ENCODE data around the gene RNF175.

The RNF175 gene

DNA sequence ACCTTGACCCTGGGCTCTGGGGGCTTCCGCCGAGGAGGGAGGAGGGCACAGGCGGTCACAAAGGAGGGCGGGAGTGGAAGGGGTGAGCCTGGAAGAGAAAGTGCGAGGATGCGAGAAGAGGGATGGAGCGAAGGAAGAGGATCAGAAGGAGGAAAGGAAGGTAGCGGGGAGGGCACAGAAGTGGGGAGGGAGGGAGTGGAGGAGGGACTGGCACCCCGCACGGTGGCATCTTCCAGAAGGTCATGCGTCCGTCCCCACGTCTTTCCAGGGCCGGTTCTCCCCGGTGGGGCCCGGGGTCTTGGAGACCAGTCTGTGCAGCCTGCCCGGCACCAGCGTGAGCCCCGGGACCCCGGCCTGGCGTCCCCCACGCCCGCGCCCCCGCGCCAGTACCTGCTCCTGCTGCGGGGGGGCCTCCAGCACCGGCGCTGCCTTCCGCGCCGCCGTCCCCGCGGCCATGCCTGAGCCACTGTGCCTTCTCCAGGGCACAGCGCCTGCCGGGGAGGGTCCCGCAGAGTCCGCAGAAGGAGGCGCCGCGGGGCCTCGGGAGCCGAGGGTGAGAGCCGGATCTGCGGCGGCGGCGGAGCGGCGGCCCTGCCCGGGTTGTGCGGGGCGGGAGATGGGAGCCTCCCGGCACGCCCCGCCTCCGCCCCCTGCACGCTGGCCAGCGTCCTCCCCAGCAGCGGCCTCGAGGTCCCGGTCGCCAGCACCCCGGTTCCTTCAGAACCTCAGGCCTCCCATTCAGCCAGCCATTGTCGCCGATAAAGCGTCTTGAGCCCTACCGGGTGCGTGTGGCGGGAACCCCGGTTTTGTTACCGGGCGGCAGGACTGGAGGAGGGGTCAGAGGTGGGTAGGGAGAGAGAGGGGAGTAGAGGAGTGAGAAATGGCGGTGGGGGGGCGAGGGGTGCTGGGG is at the start of gene RNF175:
RNF175 (minus strand) TSS at position 618 of the 910 bp plus-strand sequence; CDS start at position 456, 162 bp downstream.
- DNase-seq (ENCODE audit: low read depth in 1 of 2, low spot score in 1 of 2), result no peak

DNA sequence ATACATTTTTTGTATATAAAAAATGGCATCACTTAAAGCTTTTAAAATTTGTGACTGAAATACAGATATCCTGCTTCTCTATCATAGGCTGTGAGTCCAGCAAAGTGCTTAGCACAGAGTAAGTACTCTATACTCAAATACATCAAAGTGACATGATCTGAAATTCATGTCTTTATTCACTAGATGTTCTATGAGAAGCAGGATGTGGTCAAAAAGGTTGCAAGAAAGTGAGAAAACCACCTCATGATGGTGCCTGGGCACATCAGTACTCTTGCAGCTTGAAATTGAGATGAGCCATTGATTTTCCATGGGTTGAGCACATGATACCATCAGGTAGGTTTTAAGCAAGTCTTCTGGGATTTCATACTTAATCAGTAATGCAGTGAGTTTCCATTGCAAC is 49.5 kb upstream of the RNF175 start:
- peak in 1 of 2 donors; percentile 46 for DNase-seq (ENCODE audit: low read depth in 1 of 2, low spot score in 1 of 2)

DNA sequence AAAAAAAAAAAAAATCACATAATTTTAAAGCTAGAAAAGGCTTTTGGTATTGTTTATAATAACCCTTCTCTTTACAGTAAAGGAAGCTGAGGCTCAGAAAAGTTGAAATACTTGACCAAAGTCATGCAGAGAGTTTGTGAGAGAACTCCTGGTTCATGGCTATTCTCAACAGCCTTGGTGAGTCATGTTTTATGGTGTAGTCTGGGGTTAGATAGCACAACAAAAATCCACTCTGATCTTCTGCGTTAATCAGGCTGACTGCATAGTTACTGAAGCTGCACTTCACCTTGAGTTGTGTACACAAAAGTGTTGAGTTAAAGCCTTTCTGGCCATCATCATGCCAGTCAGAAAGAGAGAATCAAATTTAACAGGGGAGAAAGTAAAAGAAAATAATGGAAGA is 48.4 kb upstream of the RNF175 start:
- no peak for DNase-seq (ENCODE audit: low read depth in 1 of 2, low spot score in 1 of 2)

DNA sequence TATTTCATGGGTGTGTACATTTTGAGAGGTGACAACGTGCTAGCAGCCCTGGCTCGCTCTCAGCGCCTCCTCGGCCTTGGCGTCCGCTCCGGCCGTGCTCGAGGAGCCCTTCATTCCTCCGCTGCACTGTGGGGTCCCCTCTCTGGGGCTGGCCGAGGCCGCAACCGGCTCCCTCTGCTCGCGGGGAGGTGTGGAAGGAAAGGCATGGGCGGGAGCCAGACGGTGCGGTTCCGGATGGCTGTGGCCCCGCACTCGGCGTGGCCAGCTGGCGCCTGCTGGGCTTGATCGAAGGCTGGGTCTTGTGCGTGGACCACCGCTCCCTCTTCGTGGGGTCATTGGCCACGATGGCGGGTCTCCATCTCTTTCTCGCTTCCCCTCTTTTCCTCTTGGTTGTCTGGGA is 46.2 kb upstream of the RNF175 start:
- DNase-seq (ENCODE audit: low read depth in 1 of 2, low spot score in 1 of 2), result no peak

DNA sequence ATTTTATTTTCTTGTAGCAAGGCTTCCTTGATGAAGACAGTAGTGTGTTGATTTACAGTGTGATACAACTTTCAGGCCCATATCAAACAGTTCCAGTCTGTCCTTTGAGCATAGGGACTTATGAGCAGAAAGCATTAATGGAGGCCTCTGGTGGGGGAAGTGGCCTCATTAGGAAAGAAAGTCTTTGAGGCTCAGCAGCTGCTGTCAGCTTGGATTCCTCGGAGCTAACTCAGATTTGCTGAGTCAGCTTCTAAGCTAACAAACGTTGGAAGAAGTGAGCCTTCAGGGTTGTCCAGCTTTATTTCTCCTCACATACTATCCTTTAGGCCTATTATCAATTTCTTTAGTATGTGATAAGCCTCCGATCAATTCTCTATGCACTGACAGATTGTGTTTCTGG is 44.9 kb upstream of the RNF175 start:
- DNase-seq (ENCODE audit: low read depth in 1 of 2, low spot score in 1 of 2), result no peak

DNA sequence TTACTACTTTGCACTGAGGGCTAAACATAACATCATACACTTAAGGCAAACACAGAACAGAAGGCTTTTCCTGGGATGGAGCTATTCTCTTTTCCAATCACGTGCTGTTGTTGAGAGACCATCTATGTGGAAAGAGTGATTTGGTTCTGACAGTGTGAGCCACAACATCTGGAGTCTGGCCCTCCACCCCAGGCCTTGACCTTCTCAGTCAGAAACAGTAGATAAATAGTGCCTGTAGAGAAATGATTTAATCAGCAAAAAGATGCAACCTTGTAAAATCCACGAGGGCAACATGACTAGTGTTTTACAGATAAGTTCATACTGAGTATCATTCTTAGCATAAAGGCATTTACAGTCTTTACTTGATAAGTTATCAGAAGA is 39.9 kb upstream of the RNF175 start:
- DNase-seq (ENCODE audit: low read depth in 1 of 2, low spot score in 1 of 2), result no peak

DNA sequence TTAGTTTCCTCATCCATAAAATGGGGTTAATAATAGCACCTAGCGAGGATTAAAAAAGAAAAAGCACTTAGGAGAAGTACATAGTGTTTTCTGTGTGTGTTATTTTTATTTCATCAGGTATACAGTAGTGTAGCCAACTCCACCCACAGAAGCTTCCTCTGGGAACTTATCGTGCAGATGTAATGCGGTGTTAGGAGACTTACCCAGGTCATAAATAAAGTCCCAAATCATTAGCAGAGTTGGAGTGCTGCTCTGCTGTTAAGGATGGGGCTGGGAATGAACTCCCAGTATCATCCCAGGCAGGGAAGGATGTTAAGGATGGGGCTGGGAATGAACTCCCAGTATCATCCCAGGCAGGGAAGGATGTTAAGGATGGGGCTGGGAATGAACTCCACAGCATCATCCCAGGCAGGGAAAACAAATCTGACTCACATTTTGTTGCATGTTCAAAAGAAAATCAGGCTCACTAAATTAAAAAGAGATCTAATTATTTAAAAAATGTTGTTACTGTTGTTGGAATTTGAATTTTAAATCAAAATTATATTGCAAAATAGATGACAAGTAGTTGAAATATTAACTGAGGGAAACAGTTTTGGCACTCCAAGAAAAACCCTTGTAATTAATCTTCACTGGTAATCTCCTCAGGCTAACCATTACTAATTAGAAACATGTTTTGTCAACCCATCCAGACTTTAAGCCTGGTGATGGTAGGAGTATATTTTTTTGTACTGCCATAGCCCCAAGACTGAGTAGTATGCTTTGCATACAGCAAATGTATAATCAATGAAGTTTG is 39.3 kb upstream of the RNF175 start:
- DNase-seq (ENCODE audit: low read depth in 1 of 2, low spot score in 1 of 2), result no peak

DNA sequence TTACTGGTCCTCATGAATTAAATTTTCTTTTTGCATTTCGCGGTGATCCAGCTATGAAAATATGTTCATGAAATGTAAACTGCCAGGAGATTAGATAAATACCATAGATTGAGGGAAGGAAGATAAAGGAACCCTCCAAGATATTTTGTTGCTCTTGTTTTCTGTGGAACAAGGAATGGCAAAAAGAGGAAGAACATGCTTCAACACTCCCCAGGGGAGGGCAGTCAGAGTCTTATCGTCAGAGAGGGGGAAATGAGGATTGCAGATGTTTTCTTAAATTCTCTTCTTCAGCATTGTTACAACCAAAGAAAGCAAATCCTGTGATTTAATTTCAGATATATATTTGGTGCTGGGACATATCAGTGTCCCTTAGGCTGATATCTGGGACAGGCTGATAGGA is 38.6 kb upstream of the RNF175 start:
- no peak for DNase-seq (ENCODE audit: low read depth in 1 of 2, low spot score in 1 of 2)

DNA sequence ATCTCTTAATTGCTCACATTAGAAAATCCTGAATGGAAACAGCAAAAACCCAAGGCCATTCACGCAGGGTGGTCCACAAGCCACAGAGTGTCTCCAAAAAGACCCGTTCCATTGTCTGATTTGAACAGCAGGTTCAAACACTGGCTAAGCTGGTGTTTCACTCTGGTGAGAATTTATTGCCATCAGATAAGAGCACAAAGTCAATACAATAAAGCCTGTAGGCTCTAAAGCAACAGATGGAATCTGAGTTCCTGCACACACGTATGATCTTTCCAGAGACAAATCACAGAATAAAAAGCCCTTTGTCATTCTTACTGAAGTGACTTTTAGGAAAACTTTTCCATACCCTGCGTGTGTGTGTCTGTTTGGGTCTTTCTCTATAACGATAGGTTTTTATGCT is 34.2 kb upstream of the RNF175 start:
- no peak for DNase-seq (ENCODE audit: low read depth in 1 of 2, low spot score in 1 of 2)

DNA sequence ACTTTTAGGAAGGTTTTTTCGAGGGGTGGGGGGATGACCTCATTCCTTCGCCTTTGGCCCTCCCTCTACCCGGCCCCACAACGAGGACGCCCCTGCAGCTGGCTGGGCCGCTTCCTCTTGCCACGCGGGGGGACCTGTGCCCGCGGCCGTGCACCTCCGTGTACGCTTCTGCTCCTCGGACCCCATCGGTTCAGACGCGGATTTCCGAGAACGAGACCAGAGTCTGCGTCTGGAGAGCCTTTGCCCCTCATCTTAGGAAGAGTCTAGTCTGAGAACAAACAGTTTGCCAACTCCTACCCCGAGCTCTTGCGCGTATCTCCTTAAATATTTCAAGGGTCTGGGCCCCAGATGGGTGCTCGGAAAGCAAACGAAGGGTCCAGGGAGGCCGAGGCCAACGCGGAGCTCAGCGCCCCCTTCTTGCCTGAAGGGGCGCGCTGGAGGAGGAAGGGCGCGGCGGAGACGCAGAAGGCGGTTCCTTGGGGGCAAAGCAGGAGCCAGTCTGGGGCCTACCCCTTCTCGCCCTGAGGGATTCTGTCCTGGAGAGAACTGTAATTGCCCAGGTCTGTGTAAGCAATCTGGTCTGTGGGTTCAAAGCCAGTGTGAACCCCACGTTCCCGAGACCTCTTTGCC is 32.9 kb upstream of the RNF175 start:
- no peak for DNase-seq (ENCODE audit: low read depth in 1 of 2, low spot score in 1 of 2)

DNA sequence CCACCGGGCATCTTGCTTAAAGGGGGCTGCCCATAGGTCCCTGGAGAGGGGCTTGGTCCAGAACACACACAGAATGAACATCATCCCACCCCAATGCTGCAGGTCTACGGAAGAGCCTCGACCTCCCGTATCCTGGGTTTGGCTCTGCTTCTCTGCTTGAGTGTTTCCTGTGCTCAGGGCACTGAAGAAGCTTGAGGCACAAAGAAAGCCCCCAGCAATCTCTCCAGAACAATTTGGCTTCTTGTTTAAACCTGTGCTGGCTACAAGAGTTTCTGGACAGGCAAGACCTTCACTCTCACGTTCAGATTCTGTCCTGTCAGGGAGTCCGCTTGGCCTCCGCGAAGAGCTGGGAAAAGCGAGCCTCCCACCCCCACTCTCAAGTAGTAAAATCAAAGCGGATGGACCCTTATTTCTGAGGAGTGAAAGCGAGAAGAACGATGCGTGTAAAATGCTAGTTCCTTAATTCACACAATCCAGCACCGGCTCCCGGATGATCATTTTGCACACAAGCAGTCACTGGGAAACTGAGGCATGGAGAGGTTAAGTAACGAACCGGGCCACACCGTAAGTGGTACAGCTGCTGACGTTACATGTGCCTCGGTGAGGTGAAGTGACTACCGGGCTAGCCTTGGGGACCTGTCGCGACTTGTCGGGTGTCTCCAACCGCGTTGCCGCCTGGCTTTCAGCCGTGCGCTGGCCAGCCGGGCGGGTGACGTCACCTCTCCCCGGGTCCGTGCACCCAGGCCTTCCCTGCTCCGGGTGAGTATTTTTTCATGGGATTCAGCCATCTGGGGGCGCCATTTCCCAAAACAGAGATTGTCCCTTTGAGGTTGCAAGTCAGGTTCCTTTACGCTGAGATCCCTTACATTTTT is 32.2 kb upstream of the RNF175 start:
- DNase-seq (ENCODE audit: low read depth in 1 of 2, low spot score in 1 of 2), result no peak

DNA sequence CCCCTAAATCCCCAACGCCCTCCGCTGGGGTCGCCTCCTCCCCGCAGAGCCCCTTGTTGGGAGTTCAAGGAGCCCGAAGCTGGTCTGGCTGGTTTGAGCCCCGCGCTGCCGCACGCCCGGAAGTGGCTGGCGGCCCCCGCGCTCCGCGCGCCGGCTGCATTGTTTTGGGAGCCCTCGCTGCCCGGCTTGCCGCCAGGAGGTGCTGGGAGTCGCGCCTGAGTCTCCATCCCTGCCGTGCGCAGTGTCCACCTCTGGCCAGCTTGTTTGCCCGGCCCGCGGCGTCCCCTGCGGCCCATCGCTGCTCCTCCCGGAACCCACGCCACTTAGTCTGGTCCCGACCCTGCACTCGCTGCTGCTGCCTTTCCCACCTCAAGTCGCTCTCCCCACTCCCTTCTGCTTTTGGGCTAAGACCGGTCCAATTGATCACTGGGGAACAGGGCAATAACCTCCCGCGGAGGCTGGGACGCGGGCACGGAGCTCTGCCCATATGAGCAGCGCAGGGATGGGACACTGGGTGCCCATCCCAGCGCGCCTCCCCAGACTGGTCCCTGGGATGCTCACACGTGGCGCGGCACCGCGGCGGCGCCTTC is 31.2 kb upstream of the RNF175 start:
- peak in 1 of 2 donors; percentile 13 for DNase-seq (ENCODE audit: low read depth in 1 of 2, low spot score in 1 of 2)

DNA sequence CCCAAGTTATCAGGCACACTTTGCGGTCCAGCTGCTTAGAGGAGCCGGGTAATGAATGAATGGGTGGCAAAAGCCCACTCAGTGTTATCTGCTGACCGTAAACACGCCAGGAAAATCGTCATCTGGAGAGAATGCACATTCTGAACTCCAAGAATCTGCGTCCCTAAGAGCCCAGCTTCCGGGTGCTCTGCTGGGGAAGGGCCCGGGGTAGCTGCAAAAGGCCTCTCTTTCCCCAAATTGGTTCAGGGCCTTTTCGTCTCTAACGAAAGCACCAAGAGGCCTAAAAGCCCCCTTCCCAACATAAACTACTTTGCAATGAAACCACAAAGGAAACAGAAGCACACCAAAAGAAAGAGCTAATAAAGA is 30.7 kb upstream of the RNF175 start:
- DNase-seq (ENCODE audit: low read depth in 1 of 2, low spot score in 1 of 2), result no peak

DNA sequence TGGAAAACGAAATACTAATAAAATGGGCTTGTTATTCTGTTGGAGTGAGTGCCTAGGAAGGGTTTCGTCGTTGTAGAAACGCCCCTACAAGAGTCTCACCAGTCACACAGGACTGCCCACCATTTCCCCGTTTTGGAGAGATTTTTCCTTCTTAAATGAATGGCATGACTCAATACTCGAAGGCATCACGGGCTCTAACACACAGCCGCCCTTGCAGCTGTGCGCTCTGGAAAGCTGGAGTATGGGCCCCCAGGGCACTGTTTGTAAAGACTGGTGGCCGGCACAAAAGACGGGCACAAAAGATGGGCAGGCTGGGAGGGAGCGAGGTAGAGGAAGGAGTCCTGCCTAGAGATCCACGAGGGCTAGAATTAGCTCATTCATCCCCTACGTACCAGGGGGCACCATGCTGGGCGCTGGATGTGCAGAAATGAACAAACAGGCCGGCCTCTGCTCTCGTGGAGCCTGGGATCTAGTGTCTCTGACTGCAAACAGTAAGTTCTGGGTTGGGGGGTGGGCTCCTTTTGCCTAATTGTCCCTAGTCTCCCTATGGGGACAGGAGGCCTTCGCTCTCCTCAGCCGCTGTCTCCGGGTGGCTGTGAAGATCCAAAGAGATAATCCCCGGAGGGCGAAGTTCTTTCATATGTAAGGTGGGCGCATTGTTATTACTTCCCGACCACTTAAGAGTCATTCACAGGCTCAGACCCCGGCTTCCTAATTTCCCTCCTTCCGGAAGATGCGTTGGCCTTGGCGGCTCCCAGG is 30.1 kb upstream of the RNF175 start:
- DNase-seq (ENCODE audit: low read depth in 1 of 2, low spot score in 1 of 2), result no peak

DNA sequence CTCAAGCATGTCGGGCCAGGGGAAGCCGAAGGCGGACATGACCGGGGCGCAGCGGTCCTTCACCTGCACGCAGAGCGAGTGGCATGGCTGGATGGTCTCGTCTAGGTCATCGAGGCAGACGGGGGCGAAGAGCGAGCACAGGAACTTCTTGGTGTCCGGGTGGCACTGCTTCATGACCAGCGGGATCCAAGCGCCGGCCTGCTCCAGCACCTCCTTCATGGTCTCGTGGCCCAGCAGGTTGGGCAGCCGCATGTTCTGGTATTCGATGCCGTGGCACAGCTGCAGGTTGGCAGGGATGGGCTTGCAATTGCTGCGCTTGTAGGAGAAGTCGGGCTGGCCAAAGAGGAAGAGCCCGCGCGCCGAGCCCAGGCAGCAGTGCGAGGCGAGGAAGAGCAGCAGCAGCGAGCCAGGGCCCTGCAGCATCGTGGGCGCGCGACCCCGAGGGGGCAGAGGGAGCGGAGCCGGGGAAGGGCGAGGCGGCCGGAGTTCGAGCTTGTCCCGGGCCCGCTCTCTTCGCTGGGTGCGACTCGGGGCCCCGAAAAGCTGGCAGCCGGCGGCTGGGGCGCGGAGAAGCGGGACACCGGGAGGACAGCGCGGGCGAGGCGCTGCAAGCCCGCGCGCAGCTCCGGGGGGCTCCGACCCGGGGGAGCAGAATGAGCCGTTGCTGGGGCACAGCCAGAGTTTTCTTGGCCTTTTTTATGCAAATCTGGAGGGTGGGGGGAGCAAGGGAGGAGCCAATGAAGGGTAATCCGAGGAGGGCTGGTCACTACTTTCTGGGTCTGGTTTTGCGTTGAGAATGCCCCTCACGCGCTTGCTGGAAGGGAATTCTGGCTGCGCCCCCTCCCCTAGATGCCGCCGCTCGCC is 28.8 kb upstream of the RNF175 start, which contains the start of gene SFRP2:
SFRP2 (minus strand) TSS at position 671 of the 864 bp plus-strand sequence; CDS start at position 423, 248 bp downstream.
- DNase-seq (ENCODE audit: low read depth in 1 of 2, low spot score in 1 of 2), result no peak

DNA sequence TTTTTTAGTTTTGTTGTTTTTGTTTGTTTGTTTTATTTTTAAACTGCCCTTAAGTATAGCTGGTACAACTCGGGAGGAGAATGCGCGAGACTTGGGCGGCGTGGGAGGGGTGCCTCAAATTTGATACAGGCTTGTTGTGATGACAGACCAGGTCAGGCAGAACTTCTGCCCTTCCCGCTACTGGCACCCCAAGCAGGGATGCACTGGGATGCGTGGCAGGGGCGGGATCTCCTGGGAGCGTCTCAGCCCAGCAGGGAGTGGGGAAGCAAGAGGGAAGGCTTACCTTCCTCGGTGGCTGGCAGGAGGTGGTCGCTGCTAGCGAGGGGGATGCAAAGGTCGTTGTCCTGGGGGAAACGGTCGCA is 28.2 kb upstream of the RNF175 start:
- no peak for DNase-seq (ENCODE audit: low read depth in 1 of 2, low spot score in 1 of 2)

DNA sequence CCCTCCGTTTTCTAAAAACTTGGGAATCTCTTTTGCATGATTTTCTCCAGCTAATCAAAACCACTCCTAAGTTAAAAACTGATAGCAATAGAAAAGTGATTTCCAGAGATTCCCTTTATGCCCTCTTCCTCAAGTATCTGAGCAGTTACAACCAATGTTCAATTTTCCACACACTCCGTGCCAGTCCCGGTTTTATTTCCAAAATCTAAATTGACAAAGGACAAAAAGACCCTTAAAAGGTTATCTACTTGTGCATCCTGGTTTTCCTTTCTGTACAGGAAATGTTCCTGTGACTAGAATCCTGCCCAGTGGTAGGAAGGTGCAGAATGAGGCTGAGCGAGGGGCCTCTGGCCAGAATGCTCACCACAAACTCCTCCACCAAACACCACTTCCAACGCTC is 27.8 kb upstream of the RNF175 start:
- no peak for DNase-seq (ENCODE audit: low read depth in 1 of 2, low spot score in 1 of 2)

DNA sequence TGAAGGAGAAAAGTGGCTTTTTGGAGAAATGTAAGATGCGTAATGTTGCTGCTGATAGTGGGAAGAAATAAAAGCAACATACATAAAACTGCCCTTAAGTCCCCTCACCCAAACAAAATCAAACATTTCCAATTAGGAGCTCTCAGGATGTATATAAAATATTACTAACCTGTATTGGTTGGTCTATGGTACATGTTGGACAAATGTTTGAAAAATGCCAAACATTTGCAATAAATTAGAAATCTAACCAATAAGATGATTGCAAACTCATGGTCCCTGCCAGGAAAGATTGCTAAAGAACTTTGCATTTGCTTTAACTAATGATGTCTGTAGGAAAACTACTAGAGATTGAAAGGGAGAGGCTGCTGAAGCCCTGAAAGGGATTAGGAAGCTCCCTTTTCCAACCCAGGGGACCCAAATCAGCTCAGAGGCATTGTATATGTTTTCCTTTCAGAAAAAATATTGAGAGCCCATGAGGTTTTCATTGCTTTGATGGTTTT is 27.3 kb upstream of the RNF175 start:
- DNase-seq (ENCODE audit: low read depth in 1 of 2, low spot score in 1 of 2), result no peak
